ENCODE measurements around the gene ABLIM1.

DNA sequence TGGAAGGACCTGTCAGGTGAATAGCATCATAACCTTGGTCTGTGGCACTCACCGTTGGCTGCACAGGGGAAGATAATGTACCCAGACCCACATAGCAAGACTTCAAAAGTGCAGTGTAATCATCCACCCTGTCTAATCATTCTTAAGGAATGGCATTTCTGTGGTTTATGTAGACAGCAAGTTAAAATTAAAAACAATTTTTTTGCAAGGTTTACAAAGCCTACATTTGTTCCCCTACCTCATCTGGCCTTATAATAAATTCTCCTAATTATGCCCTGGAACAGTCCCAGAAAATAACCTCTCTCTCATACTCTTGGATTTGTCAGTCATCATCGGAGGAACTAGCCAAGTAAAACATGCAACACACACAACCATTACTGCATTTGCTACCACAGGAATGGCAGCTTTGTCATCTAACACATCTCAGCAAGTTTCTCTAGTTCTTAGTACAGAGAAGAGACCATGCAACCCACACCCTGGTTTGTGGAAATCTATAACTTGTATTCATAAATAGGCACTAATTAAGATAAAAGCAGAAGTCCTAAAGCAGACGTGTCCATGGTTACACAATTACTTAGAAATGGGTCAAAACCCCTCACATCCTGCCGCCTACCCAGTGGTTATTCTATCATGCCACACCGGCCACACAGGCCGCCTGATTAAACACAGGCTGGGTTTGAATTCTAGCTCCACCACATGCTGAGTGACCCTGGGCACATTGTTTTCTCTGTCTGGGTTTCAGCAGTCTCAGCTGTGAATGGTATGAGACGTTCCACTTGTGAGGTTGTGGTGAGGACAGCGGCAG lies 19.1 kb downstream of the ABLIM1 start:
- TF ChIP-seq, protein P1, sequence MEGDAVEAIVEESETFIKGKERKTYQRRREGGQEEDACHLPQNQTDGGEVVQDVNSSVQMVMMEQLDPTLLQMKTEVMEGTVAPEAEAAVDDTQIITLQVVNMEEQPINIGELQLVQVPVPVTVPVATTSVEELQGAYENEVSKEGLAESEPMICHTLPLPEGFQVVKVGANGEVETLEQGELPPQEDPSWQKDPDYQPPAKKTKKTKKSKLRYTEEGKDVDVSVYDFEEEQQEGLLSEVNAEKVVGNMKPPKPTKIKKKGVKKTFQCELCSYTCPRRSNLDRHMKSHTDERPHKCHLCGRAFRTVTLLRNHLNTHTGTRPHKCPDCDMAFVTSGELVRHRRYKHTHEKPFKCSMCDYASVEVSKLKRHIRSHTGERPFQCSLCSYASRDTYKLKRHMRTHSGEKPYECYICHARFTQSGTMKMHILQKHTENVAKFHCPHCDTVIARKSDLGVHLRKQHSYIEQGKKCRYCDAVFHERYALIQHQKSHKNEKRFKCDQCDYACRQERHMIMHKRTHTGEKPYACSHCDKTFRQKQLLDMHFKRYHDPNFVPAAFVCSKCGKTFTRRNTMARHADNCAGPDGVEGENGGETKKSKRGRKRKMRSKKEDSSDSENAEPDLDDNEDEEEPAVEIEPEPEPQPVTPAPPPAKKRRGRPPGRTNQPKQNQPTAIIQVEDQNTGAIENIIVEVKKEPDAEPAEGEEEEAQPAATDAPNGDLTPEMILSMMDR (IDR thresholded peaks at IDR 0.05; ENCODE audit: low read depth, low read length): no peak
- no peak for TF ChIP-seq EZH2phosphoT487 (IDR thresholded peaks at IDR 0.05; ENCODE audit: low read depth)
